Vagina (tissue), 2 donors: ENCODE data around the gene TAF6. TPM values are rescaled to one million over a fixed set of nuclear protein-coding genes. Genes with fewer than 3 reads are reported as not detected.
A peak's percentile ranks its signal among the peaks of the same experiment; 100 is the strongest.

Experiments
- DNase-seq, 2 donors: peaks; one replicate each; pipeline ENCODE4 v3.0.0-alpha.2; 2017; ENCODE audit errors: extremely low spot score in 2 of 2
- H3K27ac ChIP-seq: fragments of 200-600 bp; sonication (generic); one replicate; pipeline ENCODE4 v1.5.1; 2019
- H3K27me3 ChIP-seq: fragments of 200-600 bp; sonication (generic); one replicate; pipeline ENCODE4 v1.5.1; 2019
- H3K36me3 ChIP-seq, 2 donors: fragments of 200-600 bp; sonication (generic); one replicate each; pipeline ENCODE4 v1.5.1; 2017 to 2019
- H3K4me1 ChIP-seq: fragments of 200-600 bp; sonication (generic); one replicate; pipeline ENCODE4 v1.5.1; 2019
- H3K4me3 ChIP-seq, 2 donors: fragments of 200-600 bp; sonication (generic); 1 replicate in 1 of 2; 2 replicates in 1 of 2; pipeline ENCODE4 v1.5.1; 2016 to 2019
- H3K9me3 ChIP-seq: fragments of 200-600 bp; sonication (generic); one replicate; pipeline ENCODE4 v1.5.1; 2019
- CTCF ChIP-seq, 3 experiments: fragments of 450-650 bp in 2 of 3; fragments of 200-600 bp in 1 of 3; sonication (generic) in 1 of 3; IDR thresholded peaks; one replicate each; pipeline ENCODE4 v1.5.1; 2017 to 2019; ENCODE audit warnings: antibody characterized with exemption in 3 of 3, mild to moderate bottlenecking in 2 of 3, moderate library complexity in 2 of 3
- POLR2A ChIP-seq, 2 donors: fragments of 450-650 bp; IDR thresholded peaks; one replicate each; pipeline ENCODE4 v1.6.1; 2017; ENCODE audit warnings: antibody characterized with exemption in 2 of 2, mild to moderate bottlenecking in 2 of 2, moderate library complexity in 2 of 2
- POLR2AphosphoS5 ChIP-seq, 2 donors: sonication (generic); formaldehyde crosslinking; IDR thresholded peaks; one replicate each; pipeline ENCODE4 v1.9.0; 2017; ENCODE audit warnings: antibody characterized with exemption in 2 of 2, mild to moderate bottlenecking in 2 of 2, low read depth in 1 of 2; ENCODE audit not compliant: insufficient read depth in 1 of 2
- intact Hi-C: fragments of 100-400 bp; cut with DNase I; formaldehyde crosslinking; loops from one replicate; pipeline ENCODE4 v1.15.1; 2023
- total RNA-seq: library from RNA; depleted of rRNA; stranded (reverse); fragments of >200 nt; gene quantifications from one replicate; pipeline ENCODE4 v1.2.3, GENCODE V29; 2016

Gene TAF6
- total RNA-seq, 1 donor from 2014 or later: 54.3 TPM

GRCh38 chr7:100088095-100088620 lies 31.0 kb downstream of the TAF6 start:
- Histone ChIP-seq H3K9me3 (no peaks in the 10 kb centered on the region), H3K36me3 (peaks cover 0 to 23% of the 10 kb centered on the region in 2 donors), H3K4me1 (peaks cover 24% of the 10 kb centered on the region), H3K4me3 (peak overlapping the region; percentile 94 to 95), H3K27me3 (no peaks in the 10 kb centered on the region), H3K27ac (peak overlapping the region; percentile 88)
- TF ChIP-seq CTCF (IDR thresholded peaks at IDR 0.05) (no peak), POLR2AphosphoS5 (IDR thresholded peaks at IDR 0.05; ENCODE audit: insufficient read depth in 1 of 2, low read depth in 1 of 2) (no peak), POLR2A (IDR thresholded peaks at IDR 0.05) (no peak)
- intact Hi-C loops: no loop called here
- no peak for DNase-seq

GRCh38 chr7:100087055-100087750 lies 32.0 kb downstream of the TAF6 start:
- intact Hi-C loops: no loop called here
- Histone ChIP-seq H3K27ac (peak overlapping the region; percentile 88), H3K36me3 (peaks cover 0 to 13% of the 10 kb centered on the region in 2 donors), H3K4me3 (no peak overlapping the region), H3K27me3 (no peaks in the 10 kb centered on the region), H3K9me3 (no peaks in the 10 kb centered on the region), H3K4me1 (peaks cover 30% of the 10 kb centered on the region)
- DNase-seq: no peak
- TF ChIP-seq POLR2A (IDR thresholded peaks at IDR 0.05) (no peak), POLR2AphosphoS5 (IDR thresholded peaks at IDR 0.05; ENCODE audit: insufficient read depth in 1 of 2, low read depth in 1 of 2) (no peak), CTCF (IDR thresholded peaks at IDR 0.05) (no peak)

GRCh38 chr7:100085515-100085914 lies 33.6 kb downstream of the TAF6 start:
- no peak overlapping the region for H3K27ac ChIP-seq
- H3K9me3 ChIP-seq: no peaks in the 10 kb centered on the region
- no peaks in the 10 kb centered on the region for H3K27me3 ChIP-seq
- no peak for DNase-seq
- intact Hi-C loops: no loop called here
- H3K4me1 ChIP-seq: peaks cover 39% of the 10 kb centered on the region
- TF ChIP-seq POLR2A (IDR thresholded peaks at IDR 0.05): no peak
- no peak for TF ChIP-seq POLR2AphosphoS5 (IDR thresholded peaks at IDR 0.05; ENCODE audit: insufficient read depth in 1 of 2, low read depth in 1 of 2)
- no peak for TF ChIP-seq CTCF (IDR thresholded peaks at IDR 0.05)
- no peaks in the 10 kb centered on the region for H3K36me3 ChIP-seq
- no peak overlapping the region for H3K4me3 ChIP-seq

- DNase-seq: no peak
- TF ChIP-seq POLR2AphosphoS5 (IDR thresholded peaks at IDR 0.05; ENCODE audit: insufficient read depth in 1 of 2, low read depth in 1 of 2) (no peak), POLR2A (IDR thresholded peaks at IDR 0.05) (no peak), CTCF (IDR thresholded peaks at IDR 0.05) (no peak)
- Histone ChIP-seq H3K36me3 (peaks cover 0 to 12% of the 10 kb centered on the region in 2 donors), H3K4me3 (peak overlapping the region; percentile 79 to 85), H3K27ac (no peak overlapping the region), H3K27me3 (no peaks in the 10 kb centered on the region), H3K9me3 (no peaks in the 10 kb centered on the region), H3K4me1 (peaks cover 45% of the 10 kb centered on the region)
- intact Hi-C loops: loop anchor here (5.0 kb wide), 1 partner anchor 91 kb away; no protein-coding TSS in a partner anchor
These were observed 36.2 kb downstream of the TAF6 start for GRCh38 chr7:100082978-100083377.
